Activated T-helper 2 cell treated with anti-CD3 and anti-CD28 coated beads, Interferon-gamma antibody, Interleukin-2, Interleukin-4, amounts not matched to agents 10 μg/mL and 5 μg/mL and 100 μg/mL, durations not matched to agents 14 hours and 24 hours and 36 hours (primary cell): ENCODE results near the gene TRMT10C. TPM values are rescaled to one million over a fixed set of nuclear protein-coding genes. Genes with fewer than 3 reads are reported as not detected.
"Not testable (repeated sequence)": the region's sequence is repeated elsewhere in the genome, so short reads cannot be mapped to it uniquely, and the experiment has no call there.

Experiments
- DNase-seq: peaks from one replicate; pipeline ENCODE4 v3.0.0; 2021; ENCODE audit warnings: low spot score
- H3K27ac Mint-ChIP-seq: one replicate; pipeline ENCODE4 v1.8.0; 2021; ENCODE audit warnings: mixed read lengths
- H3K27me3 Mint-ChIP-seq: one replicate; pipeline ENCODE4 v1.8.0; 2021; ENCODE audit warnings: low read depth, mixed read lengths
- H3K36me3 Mint-ChIP-seq: one replicate; pipeline ENCODE4 v1.8.0; 2021; ENCODE audit warnings: low read depth, mixed read lengths
- H3K4me1 Mint-ChIP-seq: one replicate; pipeline ENCODE4 v1.8.0; 2021; ENCODE audit warnings: low read depth, mixed read lengths
- H3K4me3 Mint-ChIP-seq: one replicate; pipeline ENCODE4 v1.8.0; 2021; ENCODE audit warnings: low read depth, mild to moderate bottlenecking, moderate library complexity, mixed read lengths
- H3K9me3 Mint-ChIP-seq: one replicate; pipeline ENCODE4 v1.8.0; 2021; ENCODE audit warnings: mixed read lengths
- intact Hi-C: fragments of 100-400 bp; cut with micrococcal nuclease; formaldehyde crosslinking; loops from one replicate; pipeline ENCODE4 v1.15.1; 2023
- total RNA-seq: library from RNA; stranded (reverse); gene quantifications from 2 replicates; pipeline ENCODE4 v1.2.3, GENCODE V29; 2022

The TRMT10C gene
- total RNA-seq, 1 donor from 2014 or later, result 47.1 TPM

DNA sequence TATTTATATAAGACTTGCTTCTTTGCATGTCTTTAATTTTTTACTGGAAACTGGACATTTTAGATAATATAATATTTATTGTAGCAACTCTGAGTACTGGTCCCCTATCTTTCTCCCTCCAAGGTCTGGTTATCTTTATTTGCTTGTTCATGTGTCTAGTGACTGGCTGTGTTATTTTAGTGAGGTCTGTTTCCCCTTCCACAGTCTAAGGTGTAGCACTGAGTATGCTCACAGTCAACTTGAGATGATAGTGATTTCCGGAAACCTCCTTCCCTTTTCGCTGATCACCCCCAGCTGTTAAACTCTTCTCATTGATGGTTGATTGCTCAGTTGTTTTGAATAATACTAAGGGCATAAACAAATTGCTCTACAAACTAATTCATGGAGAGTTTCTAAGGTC, 49.4 kb downstream of the TRMT10C start:
- DNase-seq, result no peak
- H3K36me3 Mint-ChIP-seq, result no peaks in the 10 kb centered on the region
- H3K4me1 Mint-ChIP-seq, result no peaks in the 10 kb centered on the region
- H3K4me3 Mint-ChIP-seq, result no peak overlapping the region
- no peak overlapping the region for H3K27ac Mint-ChIP-seq
- no peaks in the 10 kb centered on the region for H3K9me3 Mint-ChIP-seq
- intact Hi-C loops, result no loop called here
- H3K27me3 Mint-ChIP-seq, result no peaks in the 10 kb centered on the region

DNA sequence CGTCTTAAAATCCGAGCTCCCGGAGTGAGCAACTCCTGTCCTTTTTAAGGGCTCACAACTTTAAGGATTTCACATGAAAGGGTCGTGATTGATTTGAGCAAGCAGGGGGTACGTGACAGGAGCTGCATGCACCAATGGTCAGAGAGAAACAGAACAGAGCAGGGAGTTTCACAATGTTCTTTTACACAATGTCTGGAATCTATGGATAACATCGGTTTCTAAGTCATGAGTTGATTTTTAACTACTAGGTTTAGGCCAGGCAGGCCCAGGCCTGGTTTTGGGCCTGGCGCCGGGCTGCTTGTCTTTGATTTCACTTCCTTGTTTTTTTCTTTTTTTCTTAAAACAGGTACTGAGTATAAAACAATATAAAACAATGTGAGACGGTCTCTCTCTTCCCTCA, 51.3 kb downstream of the TRMT10C start:
- H3K4me1 Mint-ChIP-seq, H3K4me3 Mint-ChIP-seq, H3K27ac Mint-ChIP-seq, H3K27me3 Mint-ChIP-seq, H3K36me3 Mint-ChIP-seq, H3K9me3 Mint-ChIP-seq, DNase-seq, intact Hi-C loops: not testable (repeated sequence)

DNA sequence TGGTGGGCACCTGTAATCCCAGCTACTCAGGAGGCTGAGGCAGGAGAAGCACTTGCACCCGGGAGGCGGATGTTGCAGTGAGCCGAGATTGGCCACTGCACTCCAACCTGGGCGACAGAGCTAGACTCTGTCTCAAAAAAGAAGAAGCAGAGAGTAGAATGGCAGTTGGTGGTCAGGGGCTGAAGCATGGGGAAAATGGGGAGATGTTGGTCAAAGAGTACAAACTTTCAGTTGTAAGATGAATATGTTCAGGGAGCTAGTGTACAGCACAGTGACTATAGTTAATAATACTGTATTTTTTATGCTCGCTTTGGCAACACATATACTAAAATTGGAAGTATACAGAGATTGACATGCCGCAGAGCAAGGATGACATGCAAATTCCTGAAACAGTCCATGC, 53.9 kb downstream of the TRMT10C start:
- Mint-ChIP-seq H3K4me1 (no peaks in the 10 kb centered on the region), H3K4me3 (no peak overlapping the region), H3K27ac (no peak overlapping the region), H3K27me3 (no peaks in the 10 kb centered on the region), H3K36me3 (no peaks in the 10 kb centered on the region), H3K9me3 (no peaks in the 10 kb centered on the region)
- DNase-seq, result no peak
- intact Hi-C loops, result no loop called here

Other genes starting within 250 kb of the TRMT10C start
- gene IMPG2, start 241.3 kb upstream of the TRMT10C start, total RNA-seq, result 0.05 and 0.09 TPM in 2 replicates
- gene SENP7, start 48.7 kb upstream of the TRMT10C start, total RNA-seq, result 10.7 and 10.8 TPM in 2 replicates
- gene PCNP, start 12.3 kb downstream of the TRMT10C start, total RNA-seq, result 190 and 192 TPM in 2 replicates
- 27.5 and 29.6 TPM in 2 replicates for gene ZBTB11, start 115.3 kb downstream of the TRMT10C start, total RNA-seq
- 1,565 and 1,599 TPM in 2 replicates for gene RPL24, start 124.8 kb downstream of the TRMT10C start, total RNA-seq
- gene CEP97, start 162.7 kb downstream of the TRMT10C start, total RNA-seq, result 26.0 and 26.1 TPM in 2 replicates
- 18.1 and 21.2 TPM in 2 replicates for gene NXPE3, start 217.3 kb downstream of the TRMT10C start, total RNA-seq